Forelimb muscle (tissue), 1 donor: ENCODE measurements around the gene TEAD3. TPM values are rescaled to one million over a fixed set of nuclear protein-coding genes. Genes with fewer than 3 reads are reported as not detected.

Experiments used
- polyA plus RNA-seq: library from polyadenylated mRNA; unstranded; fragments of 120-200 nt; gene quantifications from one replicate; pipeline ENCODE4 v1.2.1, GENCODE V29; 2013; ENCODE audit not compliant: insufficient read length

The TEAD3 gene
- polyA plus RNA-seq, 1 donor = 75.7 TPM

Other genes with a start within 250 kb of the TEAD3 start
- 26.9 TPM for gene ZNF76, start 237.3 kb downstream of the TEAD3 start, polyA plus RNA-seq
- 4.9 TPM for gene DEF6, start 199.3 kb downstream of the TEAD3 start, polyA plus RNA-seq
- 24.2 TPM for gene PPARD, start 154.5 kb downstream of the TEAD3 start, polyA plus RNA-seq
- 20.8 TPM for gene FANCE, start 44.7 kb downstream of the TEAD3 start, polyA plus RNA-seq
- 2,649 TPM for gene RPL10A, start 28.7 kb downstream of the TEAD3 start, polyA plus RNA-seq
- 1.4 TPM for gene TULP1, start 15.8 kb upstream of the TEAD3 start, polyA plus RNA-seq
- gene FKBP5, start 191.8 kb upstream of the TEAD3 start, polyA plus RNA-seq = 16.9 TPM
- gene ARMC12, start 240.0 kb upstream of the TEAD3 start, polyA plus RNA-seq = 0.96 TPM